Chondrocyte (in vitro differentiated cells): ENCODE results near the gene MARK3. TPM values are rescaled to one million over a fixed set of nuclear protein-coding genes. Genes with fewer than 3 reads are reported as not detected.
A peak's percentile ranks its signal among the peaks of the same experiment; 100 is the strongest.

ENCODE experiments used
- DNase-seq: peaks from one replicate; pipeline ENCODE4 v3.0.0; 2021; ENCODE audit warnings: mixed read lengths, low spot score
- H3K27ac Mint-ChIP-seq: one replicate; pipeline ENCODE4 v1.8.0; 2021; ENCODE audit warnings: mild to moderate bottlenecking, moderate library complexity, mixed read lengths; ENCODE audit not compliant: unreplicated experiment
- H3K27me3 Mint-ChIP-seq: 2 replicates; pipeline ENCODE4 v1.8.0; 2021; ENCODE audit warnings: low read depth, mixed read lengths
- H3K36me3 Mint-ChIP-seq: 2 replicates; pipeline ENCODE4 v1.8.0; 2021; ENCODE audit warnings: low read depth, mixed read lengths
- H3K4me1 Mint-ChIP-seq: 2 replicates; pipeline ENCODE4 v1.8.0; 2021; ENCODE audit warnings: low read depth, mild to moderate bottlenecking, mixed read lengths
- H3K4me3 Mint-ChIP-seq: one replicate; pipeline ENCODE4 v1.8.0; 2021; ENCODE audit warnings: mild to moderate bottlenecking, moderate library complexity, mixed read lengths; ENCODE audit not compliant: unreplicated experiment
- H3K9me3 Mint-ChIP-seq: 2 replicates; pipeline ENCODE4 v1.8.0; 2021; ENCODE audit warnings: low read depth, mixed read lengths
- CTCF ChIP-seq: fragments of 200-600 bp; sonication (generic); IDR thresholded peaks from 2 replicates; pipeline ENCODE4 v1.5.0; 2021; ENCODE audit warnings: antibody characterized with exemption, mild to moderate bottlenecking, moderate library complexity
- total RNA-seq: library from RNA; stranded (reverse); gene quantifications from 3 replicates; pipeline ENCODE4 v1.2.1, GENCODE V29; 2021

The MARK3 gene
- total RNA-seq, 1 donor from 2014 or later: 65.1 TPM

GRCh38 chr14:103404032-103404918 is 19.1 kb downstream of the MARK3 start:
- Mint-ChIP-seq H3K36me3 (no peaks in the 10 kb centered on the region), H3K4me1 (peaks cover 58% of the 10 kb centered on the region), H3K9me3 (no peaks in the 10 kb centered on the region), H3K4me3 (peak overlapping the region; percentile 3), H3K27me3 (no peaks in the 10 kb centered on the region), H3K27ac (peak overlapping the region; percentile 59)
- DNase-seq: no peak
- TF ChIP-seq CTCF: no peak

- Mint-ChIP-seq H3K9me3 (no peaks in the 10 kb centered on the region), H3K4me3 (no peak overlapping the region), H3K27me3 (no peaks in the 10 kb centered on the region), H3K27ac (no peak overlapping the region), H3K36me3 (no peaks in the 10 kb centered on the region), H3K4me1 (peaks cover 55% of the 10 kb centered on the region)
- no peak for DNase-seq
- no peak for TF ChIP-seq CTCF
These were observed 19.7 kb downstream of the MARK3 start for GRCh38 chr14:103404920-103405319.

- H3K36me3 Mint-ChIP-seq: peaks cover 3% of the 10 kb centered on the region
- no peaks in the 10 kb centered on the region for H3K9me3 Mint-ChIP-seq
- no peak for DNase-seq
- no peak overlapping the region for H3K4me3 Mint-ChIP-seq
- H3K4me1 Mint-ChIP-seq: peaks cover 28% of the 10 kb centered on the region
- H3K27me3 Mint-ChIP-seq: no peaks in the 10 kb centered on the region
- no peak overlapping the region for H3K27ac Mint-ChIP-seq
- no peak for TF ChIP-seq CTCF
These were observed 23.4 kb downstream of the MARK3 start for GRCh38 chr14:103408491-103409155.

- H3K4me1 Mint-ChIP-seq: peaks cover 40% of the 10 kb centered on the region
- no peaks in the 10 kb centered on the region for H3K9me3 Mint-ChIP-seq
- no peak overlapping the region for H3K4me3 Mint-ChIP-seq
- peak overlapping the region; percentile 75 for H3K27ac Mint-ChIP-seq
- no peak for TF ChIP-seq CTCF
- DNase-seq: no peak
- H3K27me3 Mint-ChIP-seq: no peaks in the 10 kb centered on the region
- peaks cover 4% of the 10 kb centered on the region for H3K36me3 Mint-ChIP-seq
These were observed 31.7 kb downstream of the MARK3 start for GRCh38 chr14:103416916-103417315.

- H3K4me1 Mint-ChIP-seq: peaks cover 55% of the 10 kb centered on the region
- no peaks in the 10 kb centered on the region for H3K27me3 Mint-ChIP-seq
- peaks cover 4% of the 10 kb centered on the region for H3K36me3 Mint-ChIP-seq
- TF ChIP-seq CTCF: no peak
- no peak overlapping the region for H3K4me3 Mint-ChIP-seq
- no peaks in the 10 kb centered on the region for H3K9me3 Mint-ChIP-seq
- peak overlapping the region; percentile 75 for H3K27ac Mint-ChIP-seq
- no peak for DNase-seq
These were observed 33.2 kb downstream of the MARK3 start for GRCh38 chr14:103418481-103418818.
